OCI-M1 (cell line): ENCODE data around the gene ST8SIA2.

Source experiments
- DNase-seq: peaks from one replicate; lab custom pipeline; 2025; lab: John Stamatoyannopoulos, UW

ST8SIA2 gene

DNA sequence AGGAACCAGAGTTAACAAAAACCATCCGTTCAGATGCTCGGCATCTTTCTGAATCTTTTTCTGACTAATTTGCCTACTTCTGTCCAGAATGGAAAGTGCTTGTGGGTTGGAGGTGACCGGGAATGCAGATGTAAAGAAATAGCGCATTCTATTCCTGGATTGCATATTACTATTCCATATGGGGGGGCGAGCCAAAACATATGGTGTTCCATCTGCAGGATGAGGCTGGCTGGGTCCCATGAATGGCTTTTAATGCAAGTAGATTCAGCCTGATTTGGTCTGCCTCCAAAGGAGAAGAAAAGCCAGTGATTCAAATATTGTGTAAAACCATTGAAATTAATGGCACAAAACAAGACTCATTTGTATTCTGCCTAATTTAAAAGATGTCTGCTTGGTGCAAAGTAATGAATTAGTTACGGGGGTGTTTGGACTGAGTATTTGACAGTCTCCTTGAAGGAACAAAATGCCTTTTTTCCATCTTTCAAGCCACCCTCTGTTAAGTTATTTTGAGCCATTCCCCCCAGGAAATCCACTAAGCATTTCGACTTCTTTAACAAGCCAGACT, 99.0 kb downstream of the ST8SIA2 start:
- DNase-seq: no peak

GRCh38 chr15:92494806-92495336, 101.2 kb downstream of the ST8SIA2 start:
- no peak for DNase-seq

GRCh38 chr15:92495446-92495845, 101.8 kb downstream of the ST8SIA2 start:
- DNase-seq: no peak

DNA sequence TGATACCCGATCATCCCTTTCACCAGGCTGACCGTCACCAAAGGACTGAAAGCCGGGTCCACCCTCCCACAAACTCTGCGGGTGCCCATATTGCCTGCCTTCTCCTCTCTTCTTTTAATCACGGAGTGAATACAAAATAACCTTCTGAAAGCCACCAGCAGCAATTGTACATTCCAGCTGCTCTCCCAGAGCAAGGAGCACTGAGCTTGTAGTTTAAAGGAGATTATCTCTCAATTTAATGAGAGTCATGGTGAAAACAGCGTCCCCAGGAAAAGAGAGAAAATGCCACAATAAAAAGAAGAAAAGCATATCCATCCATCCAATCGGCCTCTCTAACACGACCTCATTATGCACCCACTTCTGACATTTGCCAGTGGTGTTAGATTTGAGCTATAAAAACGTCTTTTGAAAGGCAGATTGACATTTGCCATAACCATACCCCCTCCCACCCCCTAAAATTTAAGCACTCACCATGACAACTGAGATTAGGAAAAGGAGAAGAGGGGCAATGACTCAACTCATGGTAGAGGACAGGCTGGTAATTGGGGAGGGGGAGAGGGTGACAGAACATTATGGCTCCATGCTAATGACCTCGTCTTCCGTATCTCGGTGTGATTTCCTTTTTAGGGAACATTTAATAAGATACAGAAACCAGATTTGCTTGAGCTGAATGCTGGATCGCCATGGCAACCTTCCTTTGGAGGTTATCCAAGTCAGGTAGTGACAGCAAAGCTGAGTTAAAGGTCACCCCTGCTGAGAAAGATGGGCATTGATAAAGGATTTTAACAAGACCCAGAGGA, 106.2 kb downstream of the ST8SIA2 start:
- no peak for DNase-seq

DNA sequence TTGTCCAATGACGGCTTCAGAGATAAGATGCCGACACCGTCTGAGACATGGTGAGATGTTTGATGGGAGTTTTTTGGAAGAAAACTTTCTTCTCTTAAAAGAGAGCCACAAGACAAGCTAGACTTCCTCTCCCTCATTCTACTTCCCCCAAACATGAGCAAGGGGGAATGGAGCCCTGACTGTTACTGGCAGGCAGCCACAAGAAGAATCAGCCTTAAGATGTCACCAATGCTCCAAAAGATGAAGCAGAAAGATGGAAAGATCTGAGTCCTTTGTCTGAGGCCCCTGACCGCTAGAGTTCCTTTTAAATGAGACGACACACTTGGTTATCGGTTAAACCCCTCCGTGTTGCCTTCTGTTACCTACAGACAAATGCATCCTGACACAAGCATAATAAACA, 108.7 kb downstream of the ST8SIA2 start:
- no peak for DNase-seq

- DNase-seq: no peak
Observed at GRCh38 chr15:92502930-92503857, 109.5 kb downstream of the ST8SIA2 start.

- no peak for DNase-seq
Observed at GRCh38 chr15:92503889-92504288, 110.2 kb downstream of the ST8SIA2 start.

DNA sequence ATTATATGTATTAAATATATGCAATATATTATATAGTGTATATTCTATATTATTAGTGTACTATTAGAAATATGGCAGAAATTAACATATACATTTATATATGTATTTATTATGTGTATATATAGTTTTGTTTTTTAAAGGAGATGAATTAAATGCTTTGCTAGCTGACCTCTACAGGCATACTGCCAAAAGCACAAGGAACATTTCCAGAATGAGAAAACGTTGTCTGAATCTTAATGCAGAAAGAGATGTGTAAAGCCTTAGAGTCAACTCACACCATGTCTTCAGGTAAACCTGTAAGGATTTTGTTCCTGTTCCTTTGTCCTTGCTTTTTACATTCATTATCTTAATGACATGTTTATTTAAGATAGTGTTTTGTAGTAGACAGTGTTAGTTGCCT, 111.9 kb downstream of the ST8SIA2 start:
- DNase-seq: no peak

DNA sequence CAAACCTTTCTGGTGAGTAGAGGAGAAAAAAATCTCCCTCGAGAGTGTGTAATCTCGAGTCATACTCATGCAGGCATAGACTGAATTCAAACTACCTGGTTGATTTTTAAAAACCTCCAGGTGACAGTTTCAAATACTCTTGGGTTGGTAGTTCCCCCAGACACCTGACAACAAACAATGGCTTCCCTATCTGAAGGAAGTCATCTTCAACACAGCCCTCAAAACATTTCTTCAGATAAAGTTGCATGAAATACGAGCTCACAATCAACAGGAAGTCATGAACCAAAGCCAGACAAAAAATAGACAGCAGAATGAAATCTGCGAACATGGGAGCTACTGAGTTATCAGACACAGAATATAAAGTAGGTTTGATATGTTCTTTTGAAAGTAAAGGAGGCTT, 112.8 kb downstream of the ST8SIA2 start:
- no peak for DNase-seq

GRCh38 chr15:92510163-92510882, 116.6 kb downstream of the ST8SIA2 start:
- no peak for DNase-seq
